Measurements from ENCODE around the gene TBC1D2B. TPM values are rescaled to one million over a fixed set of nuclear protein-coding genes. Genes with fewer than 3 reads are reported as not detected.
"Not testable (repeated sequence)": the region's sequence is repeated elsewhere in the genome, so short reads cannot be mapped to it uniquely, and the experiment has no call there.

TBC1D2B gene
- total RNA-seq, 1 experiment from 2014 or later, result 17.6 TPM

- H3K56ac ChIP-seq (ENCODE audit: insufficient read length, low read depth, low read length), result no peak overlapping the region
- no peak overlapping the region for H4K8ac ChIP-seq (replicated peaks; ENCODE audit: insufficient read length, low read depth, low read length)
- H3K27me3 Mint-ChIP-seq (ENCODE audit: low read depth), result peaks cover 2% of the 10 kb centered on the region
- no peak overlapping the region for H3K4ac ChIP-seq (ENCODE audit: low read depth, low read length)
- H3K27me3 ChIP-seq (ENCODE audit: insufficient read depth, low read length), result no peaks in the 10 kb centered on the region
- no peak overlapping the region for H2BK15ac ChIP-seq (ENCODE audit: low read depth, low read length)
- no peak overlapping the region for H3K18ac ChIP-seq (ENCODE audit: insufficient read length, low read depth, low read length)
- no peak overlapping the region for H2BK5ac ChIP-seq (ENCODE audit: insufficient read length, low read length)
- H3K9me3 ChIP-seq (ENCODE audit: control insufficient read depth, low read depth, low read length), result no peaks in the 10 kb centered on the region
- no peak overlapping the region for H4K91ac ChIP-seq (ENCODE audit: insufficient read length, low read depth, low read length)
- H3K4me1 ChIP-seq (ENCODE audit: insufficient read depth, low read length), result no peaks in the 10 kb centered on the region; the same call in 1 of the 2 replicates
- H3K4me3 Mint-ChIP-seq, result no peak overlapping the region
- H2BK120ac ChIP-seq (ENCODE audit: low read depth, low read length, poor library complexity, severe bottlenecking), result no peak overlapping the region
- no peak overlapping the region for H2BK20ac ChIP-seq (ENCODE audit: low read depth, low read length, poor library complexity, severe bottlenecking)
- TF ChIP-seq CTCF (conservative IDR thresholded peaks at IDR 0.05), result no peak
- no peak overlapping the region for H3K27ac ChIP-seq (ENCODE audit: insufficient read length, low read depth, low read length)
- no peak overlapping the region for H3K14ac ChIP-seq (ENCODE audit: insufficient read depth, low read length)
- H2BK12ac ChIP-seq (ENCODE audit: insufficient read length, low read depth, low read length), result no peak overlapping the region
- no peak overlapping the region for H3K4me2 ChIP-seq (ENCODE audit: insufficient read depth, insufficient read length, low read length)
- no peak overlapping the region for H2AFZ ChIP-seq (ENCODE audit: low read length)
- no peaks in the 10 kb centered on the region; a peak in 1 of 5 replicates for H3K9me3 Mint-ChIP-seq
- H3K79me2 ChIP-seq (ENCODE audit: insufficient read depth, low read length), result no peaks in the 10 kb centered on the region
- no peak overlapping the region for H4K5ac ChIP-seq (ENCODE audit: insufficient read length, low read depth, low read length)
- DNase-seq, result no peak
- peaks cover 8 to 13% of the 10 kb centered on the region in 2 experiments for H3K4me1 Mint-ChIP-seq
- H2AK5ac ChIP-seq (ENCODE audit: insufficient read length, low read length), result no peak overlapping the region
- no CpG with 5 or more reads among the region's 30 CpGs for WGBS (ENCODE audit: extremely low coverage, insufficient read length, low lambda C conversion rate)
- H3K27ac Mint-ChIP-seq, result no peak overlapping the region; a peak in 1 of 7 replicates
- H3K36me3 Mint-ChIP-seq (ENCODE audit: insufficient read depth in 1 of 3, low read depth in 3 of 3), result no peaks in the 10 kb centered on the region
- no peaks in the 10 kb centered on the region for H4K20me1 ChIP-seq (ENCODE audit: control insufficient read depth, insufficient read depth, insufficient read length)
- H3T11ph ChIP-seq (ENCODE audit: low read length), result no peak overlapping the region
- H3K23me2 ChIP-seq (ENCODE audit: insufficient read length, low read depth, low read length, poor library complexity, severe bottlenecking), result no peaks in the 10 kb centered on the region
- H3K79me1 ChIP-seq (ENCODE audit: insufficient read depth, low read depth, low read length, poor library complexity, severe bottlenecking), result no peaks in the 10 kb centered on the region
- no peak overlapping the region for H3K9ac ChIP-seq (ENCODE audit: extremely low read depth, insufficient read length, low read length)
- H3K23ac ChIP-seq (ENCODE audit: insufficient read length, low read depth, low read length), result no peak overlapping the region
These were observed 96.0 kb downstream of the TBC1D2B start for GRCh38 chr15:77981281-77982126.

- not testable (repeated sequence) for H4K20me1 ChIP-seq (ENCODE audit: control insufficient read depth, insufficient read depth, insufficient read length); DNase-seq; H2BK15ac ChIP-seq (ENCODE audit: low read depth, low read length); H2AK5ac ChIP-seq (ENCODE audit: insufficient read length, low read length); H4K8ac ChIP-seq (replicated peaks; ENCODE audit: insufficient read length, low read depth, low read length); H2BK20ac ChIP-seq (ENCODE audit: low read depth, low read length, poor library complexity, severe bottlenecking); H3K79me1 ChIP-seq (ENCODE audit: insufficient read depth, low read depth, low read length, poor library complexity, severe bottlenecking); H3K4me2 ChIP-seq (ENCODE audit: insufficient read depth, insufficient read length, low read length); H4K5ac ChIP-seq (ENCODE audit: insufficient read length, low read depth, low read length); H3K56ac ChIP-seq (ENCODE audit: insufficient read length, low read depth, low read length); H3K9ac ChIP-seq (ENCODE audit: extremely low read depth, insufficient read length, low read length); H3K23me2 ChIP-seq (ENCODE audit: insufficient read length, low read depth, low read length, poor library complexity, severe bottlenecking); H3K9me3 ChIP-seq (ENCODE audit: control insufficient read depth, low read depth, low read length); H2BK5ac ChIP-seq (ENCODE audit: insufficient read length, low read length); H3K27me3 ChIP-seq (ENCODE audit: insufficient read depth, low read length); H3K23ac ChIP-seq (ENCODE audit: insufficient read length, low read depth, low read length); H3K4me1 ChIP-seq (ENCODE audit: insufficient read depth, low read length); H3K9me3 Mint-ChIP-seq; H2BK120ac ChIP-seq (ENCODE audit: low read depth, low read length, poor library complexity, severe bottlenecking); H3K14ac ChIP-seq (ENCODE audit: insufficient read depth, low read length); H3K36me3 Mint-ChIP-seq (ENCODE audit: insufficient read depth in 1 of 3, low read depth in 3 of 3); H3K4ac ChIP-seq (ENCODE audit: low read depth, low read length); H3K27ac ChIP-seq (ENCODE audit: insufficient read length, low read depth, low read length); H3K79me2 ChIP-seq (ENCODE audit: insufficient read depth, low read length); H3T11ph ChIP-seq (ENCODE audit: low read length); H2BK12ac ChIP-seq (ENCODE audit: insufficient read length, low read depth, low read length); H4K91ac ChIP-seq (ENCODE audit: insufficient read length, low read depth, low read length); H2AFZ ChIP-seq (ENCODE audit: low read length); H3K18ac ChIP-seq (ENCODE audit: insufficient read length, low read depth, low read length); H3K4me3 Mint-ChIP-seq; H3K27me3 Mint-ChIP-seq (ENCODE audit: low read depth)
- no CpG with 5 or more reads among the region's 5 CpGs for WGBS (ENCODE audit: extremely low coverage, insufficient read length, low lambda C conversion rate)
- Mint-ChIP-seq H3K27ac (peak overlapping the region in 1 of 3 experiments; percentile 12; a peak in 2 of 7 replicates), H3K4me1 (peaks cover 8 to 13% of the 10 kb centered on the region in 2 experiments)
These were observed 96.8 kb downstream of the TBC1D2B start for GRCh38 chr15:77980674-77981073.

Measured in H9 (cell line).